Stimulated activated CD8-positive, alpha-beta memory T cell treated with anti-CD3 and anti-CD28 coated beads, Interleukin-12 subunit alpha, Interleukin-12 subunit beta, amount 100 ng/mL, for 4 hours (primary cell): ENCODE results near the gene SPTY2D1.
"Not testable (repeated sequence)": the region's sequence is repeated elsewhere in the genome, so short reads cannot be mapped to it uniquely, and the experiment has no call there.

ENCODE experiments used
- DNase-seq: peaks from one replicate; pipeline ENCODE4 v3.0.0-alpha.2; 2020; ENCODE audit warnings: low read depth

SPTY2D1 gene, protein sequence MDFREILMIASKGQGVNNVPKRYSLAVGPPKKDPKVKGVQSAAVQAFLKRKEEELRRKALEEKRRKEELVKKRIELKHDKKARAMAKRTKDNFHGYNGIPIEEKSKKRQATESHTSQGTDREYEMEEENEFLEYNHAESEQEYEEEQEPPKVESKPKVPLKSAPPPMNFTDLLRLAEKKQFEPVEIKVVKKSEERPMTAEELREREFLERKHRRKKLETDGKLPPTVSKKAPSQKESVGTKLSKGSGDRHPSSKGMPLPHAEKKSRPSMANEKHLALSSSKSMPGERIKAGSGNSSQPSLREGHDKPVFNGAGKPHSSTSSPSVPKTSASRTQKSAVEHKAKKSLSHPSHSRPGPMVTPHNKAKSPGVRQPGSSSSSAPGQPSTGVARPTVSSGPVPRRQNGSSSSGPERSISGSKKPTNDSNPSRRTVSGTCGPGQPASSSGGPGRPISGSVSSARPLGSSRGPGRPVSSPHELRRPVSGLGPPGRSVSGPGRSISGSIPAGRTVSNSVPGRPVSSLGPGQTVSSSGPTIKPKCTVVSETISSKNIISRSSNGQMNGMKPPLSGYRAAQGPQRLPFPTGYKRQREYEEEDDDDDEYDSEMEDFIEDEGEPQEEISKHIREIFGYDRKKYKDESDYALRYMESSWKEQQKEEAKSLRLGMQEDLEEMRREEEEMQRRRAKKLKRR

GRCh38 chr11:18634140-18635032 lies at the start of gene SPTY2D1:
Gene SPTY2D1, minus strand, starts transcription at chr11:18634342. Its CDS starts 85 bp downstream, at chr11:18634257.
- peak; percentile 95 for DNase-seq

GRCh38 chr11:18682466-18682865 lies 48.3 kb upstream of the SPTY2D1 start:
- DNase-seq = no peak

- not testable (repeated sequence) for DNase-seq
Measured at GRCh38 chr11:18681949-18682348, 47.8 kb upstream of the SPTY2D1 start.

GRCh38 chr11:18677560-18677959 lies 43.4 kb upstream of the SPTY2D1 start:
- no peak for DNase-seq

DNA sequence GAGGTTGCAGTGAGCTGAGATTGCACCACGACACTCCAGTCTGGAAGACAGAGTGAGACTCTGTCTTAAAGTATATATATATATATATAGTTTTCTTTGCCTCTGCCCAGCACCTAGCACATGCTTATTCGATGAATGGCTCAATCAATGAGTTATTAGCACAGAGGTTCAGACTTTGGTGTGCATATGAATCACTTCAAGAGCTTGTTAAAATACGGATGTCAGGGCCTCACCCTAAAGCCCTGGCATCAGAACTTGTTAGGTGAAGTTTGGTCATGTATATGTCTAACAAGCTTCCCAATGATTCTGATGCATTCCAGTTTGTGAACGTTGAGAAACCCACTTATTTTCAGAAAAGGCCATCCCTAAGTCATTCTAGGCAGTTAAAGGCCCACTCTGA lies 42.7 kb upstream of the SPTY2D1 start:
- no peak for DNase-seq

DNA sequence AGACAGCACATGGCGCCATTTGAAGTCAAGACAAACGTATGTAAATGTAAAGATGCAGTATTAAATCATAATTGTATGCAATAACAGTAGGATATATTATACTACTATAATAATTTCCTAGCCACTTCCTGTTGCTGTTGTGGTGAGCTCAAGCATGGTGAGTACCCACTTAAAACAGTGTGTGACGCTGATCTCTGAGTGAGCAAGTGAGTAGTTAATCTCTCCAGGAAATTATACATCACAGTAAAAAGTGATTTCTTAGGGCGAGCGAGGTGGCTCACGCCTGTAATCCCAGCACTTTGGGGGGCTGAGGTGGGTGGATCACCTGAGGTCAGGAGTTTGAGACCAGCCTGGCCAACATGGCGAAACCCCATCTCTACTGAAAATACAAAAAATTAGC lies 38.1 kb upstream of the SPTY2D1 start:
- peak; percentile 6 for DNase-seq

GRCh38 chr11:18671246-18671645 lies 37.1 kb upstream of the SPTY2D1 start:
- DNase-seq = peak; percentile 1

GRCh38 chr11:18669711-18670110 lies 35.6 kb upstream of the SPTY2D1 start:
- DNase-seq = no peak

- no peak for DNase-seq
Measured at GRCh38 chr11:18669219-18669596, 35.1 kb upstream of the SPTY2D1 start.

- DNase-seq = no peak
Measured at GRCh38 chr11:18668131-18668530, 34.0 kb upstream of the SPTY2D1 start.

DNA sequence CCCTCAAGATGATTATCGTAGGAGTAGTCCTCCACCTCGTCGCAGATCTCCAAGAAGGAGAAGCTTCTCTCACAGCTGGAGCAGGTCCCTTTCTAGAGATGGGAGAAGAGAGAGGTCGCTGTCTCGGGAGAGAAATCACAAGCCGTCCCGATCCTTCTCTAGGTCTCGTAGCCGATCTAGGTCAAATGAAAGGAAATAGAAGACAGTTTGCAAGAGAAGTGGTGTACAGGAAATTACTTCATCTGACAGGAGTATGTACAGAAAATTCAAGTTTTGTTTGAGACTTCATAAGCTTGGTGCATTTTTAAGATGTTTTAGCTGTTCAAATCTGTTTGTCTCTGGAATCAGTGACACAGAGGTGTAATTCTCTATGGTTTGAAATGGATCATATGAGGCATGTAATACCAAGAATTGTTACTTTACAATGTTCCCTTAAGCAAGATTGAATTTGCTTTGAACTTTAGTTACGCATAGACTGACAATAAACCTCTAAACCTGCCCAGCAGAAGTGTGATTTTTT lies 31.3 kb upstream of the SPTY2D1 start:
- not testable (repeated sequence) for DNase-seq

DNA sequence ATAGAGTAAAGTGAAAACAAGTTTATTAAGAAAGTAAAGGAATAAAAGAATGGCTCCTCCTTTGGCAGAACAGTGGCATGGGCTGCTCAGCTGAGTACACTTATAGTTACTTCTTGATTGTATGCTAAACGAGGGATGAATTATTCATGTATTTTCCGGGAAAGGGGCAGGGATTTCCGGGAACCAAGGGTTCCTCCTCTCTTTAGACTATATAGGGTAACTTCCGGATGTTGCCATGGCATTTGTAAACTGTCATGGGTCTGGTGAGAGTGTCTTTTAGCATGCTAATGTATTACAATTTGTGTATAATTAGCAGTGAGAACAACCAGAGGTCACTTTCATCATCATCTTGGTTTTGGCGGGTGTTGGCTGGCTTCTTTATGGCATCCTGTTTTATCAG lies 23.5 kb upstream of the SPTY2D1 start:
- no peak for DNase-seq

DNA sequence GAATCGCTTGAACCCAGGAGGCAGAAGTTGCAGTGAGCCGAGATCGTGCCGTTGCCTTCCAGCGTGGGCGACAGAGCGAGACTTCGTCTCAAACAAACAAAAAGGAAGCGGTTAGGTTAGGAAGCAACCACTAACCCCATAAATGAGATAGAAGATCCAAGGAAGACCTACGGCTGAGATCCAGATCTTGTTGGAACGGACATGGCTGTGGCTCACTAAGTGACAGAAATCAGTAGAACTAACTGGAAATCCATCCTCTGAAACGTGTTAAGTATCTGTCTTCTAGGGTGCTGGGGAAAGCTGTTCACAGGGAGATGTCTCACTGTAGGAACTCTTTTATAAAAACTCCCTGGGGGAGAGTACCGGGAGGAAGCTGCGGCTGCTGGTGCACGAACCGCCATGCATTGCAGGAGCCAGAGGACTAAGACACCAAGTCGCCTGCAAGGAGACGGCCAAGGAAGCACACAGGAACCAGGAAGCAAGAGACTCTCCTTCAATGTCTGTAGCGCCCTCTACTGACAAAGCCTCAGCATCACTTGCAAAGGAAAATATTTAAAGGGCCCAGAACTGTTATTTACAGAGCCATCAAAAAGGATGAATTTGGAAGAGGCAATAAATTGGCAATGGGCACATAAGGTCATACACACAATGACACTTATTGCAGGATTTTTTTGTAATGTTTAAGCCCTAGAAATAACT lies 16.9 kb upstream of the SPTY2D1 start:
- no peak for DNase-seq

DNA sequence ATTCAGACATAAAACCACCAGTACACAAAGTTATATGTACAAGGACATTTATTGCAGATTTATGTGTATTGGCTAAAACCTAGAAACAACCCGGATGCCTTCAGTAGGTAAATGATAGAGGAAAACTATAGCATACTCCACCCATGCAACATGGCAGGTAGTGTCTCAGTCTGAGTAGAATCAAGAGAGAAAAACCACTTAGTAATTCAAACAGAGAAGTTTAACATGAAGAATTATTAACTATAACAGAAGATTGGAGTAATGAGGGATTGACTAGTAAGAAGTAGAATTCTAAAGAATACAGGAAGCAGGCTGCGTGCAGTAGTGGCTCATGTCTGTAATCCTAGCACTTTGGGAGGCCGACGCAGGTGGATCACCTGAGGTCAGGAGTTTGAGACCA lies 16.2 kb upstream of the SPTY2D1 start:
- DNase-seq = no peak

GRCh38 chr11:18643034-18643433 lies 8.9 kb upstream of the SPTY2D1 start:
- not testable (repeated sequence) for DNase-seq

- no peak for DNase-seq
Measured at GRCh38 chr11:18641677-18642076, 7.5 kb upstream of the SPTY2D1 start.

DNA sequence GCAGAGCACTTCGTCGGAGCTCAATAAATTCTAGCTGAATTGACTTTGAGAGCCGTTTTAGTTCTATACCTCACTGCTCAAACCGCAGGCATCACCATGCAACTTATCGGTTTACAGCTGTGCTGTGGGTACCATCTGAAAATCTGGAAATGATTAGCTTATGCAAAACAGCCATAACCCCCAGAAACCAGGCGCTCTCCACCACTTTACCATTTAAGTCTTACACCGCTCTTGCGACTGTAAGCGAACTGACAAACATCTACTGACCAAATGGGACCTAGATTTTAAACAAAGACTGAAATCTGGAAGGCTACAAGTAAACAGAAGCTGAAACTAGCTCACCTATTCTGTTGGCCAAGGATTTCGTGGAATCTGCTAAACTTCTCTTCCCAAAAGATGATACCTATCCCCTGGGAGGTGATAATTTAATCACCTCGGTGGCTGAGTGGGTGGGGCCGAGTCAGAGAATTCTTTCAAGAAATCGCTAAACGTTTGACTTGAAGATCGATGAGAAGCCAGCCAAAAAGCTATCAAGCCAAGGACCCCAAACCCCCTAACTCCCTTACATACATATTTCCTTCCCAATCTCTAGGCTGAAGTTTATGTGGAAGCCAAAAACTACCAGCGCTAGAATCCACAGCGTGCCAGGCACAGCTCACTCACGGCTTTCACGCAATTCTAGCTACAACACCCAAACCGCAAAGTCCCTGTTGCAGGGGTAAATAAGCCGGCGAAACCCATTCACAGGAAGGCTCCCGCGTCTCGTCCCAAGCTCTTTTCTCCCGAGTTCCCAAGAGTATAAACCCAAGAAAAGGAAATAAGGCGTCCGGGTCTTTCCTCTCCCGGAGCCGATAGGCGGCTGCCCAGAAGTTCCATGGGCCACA lies 644 bp downstream of the SPTY2D1 start:
- DNase-seq = no peak

DNA sequence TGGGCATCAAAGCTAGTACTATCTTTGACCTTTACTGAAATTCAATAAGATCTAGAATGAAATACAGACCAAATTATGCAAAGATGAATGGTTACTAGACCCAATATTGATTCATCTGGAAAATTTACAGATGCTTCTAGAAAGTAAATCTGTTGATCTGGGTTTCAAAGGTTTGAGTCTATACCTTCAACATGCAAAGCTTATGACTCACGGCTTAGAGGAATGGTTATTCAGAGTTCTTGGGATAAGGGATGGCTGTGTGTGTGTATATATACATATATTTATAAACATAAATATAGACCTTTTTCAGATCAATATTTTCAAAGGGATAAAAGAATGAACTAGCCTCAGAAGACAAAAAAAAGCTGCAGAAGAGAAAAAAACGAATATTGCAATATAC lies 1.3 kb downstream of the SPTY2D1 start:
- no peak for DNase-seq

DNA sequence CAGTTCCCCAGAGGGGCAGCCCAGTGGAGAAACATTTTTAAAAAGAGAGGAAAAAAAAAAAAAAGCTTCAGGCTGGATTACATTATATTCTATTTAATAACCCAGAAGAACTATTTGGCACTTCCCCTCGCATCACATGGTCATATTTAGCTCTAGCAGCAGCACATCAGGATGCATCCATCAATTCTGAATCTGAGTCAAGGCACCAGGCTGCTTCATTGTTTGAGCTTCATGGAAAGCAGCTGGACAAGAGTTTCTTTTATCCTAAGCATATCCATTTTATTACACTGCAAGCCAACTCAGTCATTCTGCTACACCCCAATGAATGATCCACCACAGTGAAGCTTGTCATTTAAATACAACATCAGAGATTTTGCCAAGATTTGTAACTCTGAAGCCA lies 10.0 kb downstream of the SPTY2D1 start:
- no peak for DNase-seq

DNA sequence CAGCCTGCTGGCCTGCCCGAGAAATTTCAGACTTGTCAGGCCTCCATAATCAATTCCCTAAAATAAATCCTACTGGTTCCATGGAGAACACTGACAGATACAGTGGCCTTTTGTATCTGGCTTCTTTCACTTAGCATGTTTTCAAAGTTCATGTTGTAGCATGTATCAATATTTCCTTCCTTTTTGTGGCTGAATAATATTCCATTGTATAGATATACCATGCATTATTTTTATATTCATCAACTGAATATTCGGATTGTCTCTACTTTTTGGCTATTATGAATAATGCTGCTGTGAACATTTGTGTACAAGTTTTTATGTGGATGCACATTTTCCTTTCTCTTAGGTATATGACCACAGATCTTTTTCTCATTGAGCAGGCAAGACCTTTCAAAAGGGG lies 10.4 kb downstream of the SPTY2D1 start:
- DNase-seq = no peak
